HCT116 (cell line): ENCODE results near the gene HNRNPH1. TPM values are rescaled to one million over a fixed set of nuclear protein-coding genes. Genes with fewer than 3 reads are reported as not detected.
"Not testable (repeated sequence)": the region's sequence is repeated elsewhere in the genome, so short reads cannot be mapped to it uniquely, and the experiment has no call there.

ENCODE experiments used
- ATAC-seq: fragments of 200-7000 bp; cut with Tn5 transposase; 2 replicates; pipeline ENCODE4 v1.9.1; 2020; ENCODE audit warnings: mild to moderate bottlenecking, moderate library complexity
- BruUV-seq: library from RNA; stranded (reverse); fragments of 400-500 nt; replicated peaks from 2 replicates; lab custom pipeline; 2021; lab: Mats Ljungman, UMichigan
- CTCF ChIA-PET: fragments of 300-600 bp; sonication (Branson Sonifier 250); formaldehyde crosslinking; loops from one replicate; lab custom pipeline; 2021; ENCODE audit warnings: antibody characterized with exemption; lab: Charles Lee
- POLR2A ChIA-PET: fragments of 300-600, 350-600 bp; sonication (Branson Sonifier 250); formaldehyde crosslinking; loops from one replicate; lab custom pipeline; 2021; ENCODE audit warnings: antibody characterized with exemption; lab: Charles Lee
- RAD21 ChIA-PET, 2 experiments: fragments of 300-600 bp; sonication (Branson Sonifier 250); formaldehyde crosslinking; loops; one replicate each; lab custom pipeline; 2023; ENCODE audit warnings: low total read pairs in 2 of 2; ENCODE audit not compliant: uncharacterized antibody in 2 of 2, unreplicated experiment in 2 of 2, low non-redundant PET in 1 of 2; lab: Charles Lee
- DNase-seq: peaks from one replicate; pipeline ENCODE4 v3.0.0-alpha.2; 2010; ENCODE audit warnings: low read depth, low spot score
- H2AFZ ChIP-seq: fragments of 200-600 bp; shearing (Covaris generic), sonication (generic); 2 replicates; pipeline ENCODE4 v1.6.1; 2017; ENCODE audit warnings: low read depth, mixed run types, mixed read lengths, antibody characterized with exemption, low read length; ENCODE audit not compliant: poor library complexity, severe bottlenecking
- H3K27ac ChIP-seq: 2 replicates; pipeline ENCODE4 v1.5.1; 2012; ENCODE audit warnings: low read depth, low read length
- H3K27me3 ChIP-seq: fragments of 200-600 bp; sonication (generic); 2 replicates; pipeline ENCODE4 v1.6.1; 2016; ENCODE audit warnings: mixed run types, low read length, mixed read lengths; ENCODE audit not compliant: insufficient read depth
- H3K36me3 ChIP-seq, 2 experiments: fragments of 200-500 bp in 1 of 2; fragments of 200-600 bp in 1 of 2; sonication (Bioruptor generic) in 1 of 2; sonication (generic) in 1 of 2; 2 replicates each; pipeline versions ENCODE4 v1.5.1 to v1.6.1; 2014 to 2016; ENCODE audit warnings: low read length in 2 of 2, inconsistent platforms in 1 of 2, mixed read lengths in 1 of 2, mixed run types in 1 of 2; ENCODE audit not compliant: insufficient read depth in 2 of 2, control insufficient read depth in 1 of 2
- H3K4me1 ChIP-seq, 2 experiments: fragments of 200-600 bp in 1 of 2; sonication (generic) in 1 of 2; 2 replicates each; pipeline versions ENCODE4 v1.5.1 to v1.6.1; 2012 to 2017; ENCODE audit warnings: low read length in 2 of 2, inconsistent platforms in 1 of 2, mild to moderate bottlenecking in 1 of 2, mixed read lengths in 1 of 2, mixed run types in 1 of 2, moderate library complexity in 1 of 2; ENCODE audit not compliant: insufficient read depth in 2 of 2, control insufficient read depth in 1 of 2
- H3K4me2 ChIP-seq: fragments of 200-600 bp; sonication (generic); 2 replicates; pipeline ENCODE4 v1.6.1; 2017; ENCODE audit warnings: mixed run types, low read length, mixed read lengths
- H3K4me3 ChIP-seq, 2 experiments: fragments of 200-600 bp in 1 of 2; sonication (generic) in 1 of 2; replicated peaks in 1 of 2; 2 replicates each; pipeline ENCODE4 v1.5.1; 2011 to 2016; ENCODE audit warnings: low read length in 2 of 2, control low read depth in 1 of 2, low read depth in 1 of 2, mild to moderate bottlenecking in 1 of 2, mixed read lengths in 1 of 2, mixed run types in 1 of 2
- H3K79me2 ChIP-seq: fragments of 200-600 bp; sonication (generic); 2 replicates; pipeline ENCODE4 v1.6.1; 2017; ENCODE audit warnings: mild to moderate bottlenecking, mixed run types, low read length, moderate library complexity, mixed read lengths; ENCODE audit not compliant: insufficient read depth
- H3K9ac ChIP-seq: fragments of 200-600 bp; sonication (generic); 2 replicates; pipeline ENCODE4 v1.6.1; 2016; ENCODE audit warnings: low read length, mixed read lengths
- H3K9me2 ChIP-seq: fragments of 200-600 bp; sonication (generic), shearing (Covaris generic); 2 replicates; pipeline ENCODE4 v1.6.1; 2017; ENCODE audit warnings: mixed run types, mild to moderate bottlenecking, moderate library complexity; ENCODE audit not compliant: insufficient read depth
- H3K9me3 ChIP-seq, 2 experiments: fragments of 200-500 bp in 1 of 2; fragments of 200-600 bp in 1 of 2; sonication (Bioruptor generic) in 1 of 2; sonication (generic) in 1 of 2; 2 replicates each; pipeline ENCODE4 v1.6.1; 2014 to 2017; ENCODE audit warnings: low read length in 2 of 2, mixed read lengths in 2 of 2, inconsistent platforms in 1 of 2, low read depth in 1 of 2, mild to moderate bottlenecking in 1 of 2, mixed run types in 1 of 2, moderate library complexity in 1 of 2; ENCODE audit not compliant: control insufficient read depth in 1 of 2, insufficient read depth in 1 of 2
- H4K20me1 ChIP-seq: fragments of 200-600 bp; sonication (generic), shearing (Covaris generic); 2 replicates; pipeline ENCODE4 v1.6.1; 2017; ENCODE audit warnings: mixed run types, mild to moderate bottlenecking, moderate library complexity; ENCODE audit not compliant: insufficient read depth
- intact Hi-C: fragments of 100-400 bp; cut with micrococcal nuclease; formaldehyde crosslinking; loops from 2 replicates; pipeline ENCODE4 v1.10.0; 2022
- total RNA-seq: library from RNA; stranded (reverse); gene quantifications from one replicate; pipeline ENCODE4 v1.2.1, GENCODE V29; 2021; ENCODE audit not compliant: unreplicated experiment
- TF ChIP-seq, protein P1 (sequence below): IDR thresholded peaks from 2 replicates; pipeline ENCODE4 v1.6.1; 2012; ENCODE audit warnings: low read depth

HNRNPH1 gene
- total RNA-seq, 1 experiment from 2014 or later, result 788 TPM

DNA sequence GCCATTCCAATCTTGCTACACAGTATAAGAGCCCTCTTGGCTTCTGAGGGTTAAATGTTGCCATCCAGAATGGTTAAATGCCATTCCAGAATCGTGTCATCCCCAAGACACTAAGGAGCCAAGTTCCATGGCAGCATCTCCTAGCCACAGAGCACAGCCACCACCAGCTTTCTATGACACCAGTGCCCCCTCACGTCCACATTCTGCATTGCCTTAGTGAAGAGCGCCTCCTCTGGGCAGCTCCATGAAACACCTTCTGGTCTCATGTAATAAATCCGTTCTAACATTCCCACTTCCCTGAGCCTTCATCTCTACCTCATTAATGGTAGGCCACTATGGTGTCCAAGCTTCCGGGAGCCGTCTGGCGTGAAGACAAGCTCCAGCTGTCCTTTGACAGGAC is 44.9 kb upstream of the HNRNPH1 start (continued):
- TF ChIP-seq, protein P1, sequence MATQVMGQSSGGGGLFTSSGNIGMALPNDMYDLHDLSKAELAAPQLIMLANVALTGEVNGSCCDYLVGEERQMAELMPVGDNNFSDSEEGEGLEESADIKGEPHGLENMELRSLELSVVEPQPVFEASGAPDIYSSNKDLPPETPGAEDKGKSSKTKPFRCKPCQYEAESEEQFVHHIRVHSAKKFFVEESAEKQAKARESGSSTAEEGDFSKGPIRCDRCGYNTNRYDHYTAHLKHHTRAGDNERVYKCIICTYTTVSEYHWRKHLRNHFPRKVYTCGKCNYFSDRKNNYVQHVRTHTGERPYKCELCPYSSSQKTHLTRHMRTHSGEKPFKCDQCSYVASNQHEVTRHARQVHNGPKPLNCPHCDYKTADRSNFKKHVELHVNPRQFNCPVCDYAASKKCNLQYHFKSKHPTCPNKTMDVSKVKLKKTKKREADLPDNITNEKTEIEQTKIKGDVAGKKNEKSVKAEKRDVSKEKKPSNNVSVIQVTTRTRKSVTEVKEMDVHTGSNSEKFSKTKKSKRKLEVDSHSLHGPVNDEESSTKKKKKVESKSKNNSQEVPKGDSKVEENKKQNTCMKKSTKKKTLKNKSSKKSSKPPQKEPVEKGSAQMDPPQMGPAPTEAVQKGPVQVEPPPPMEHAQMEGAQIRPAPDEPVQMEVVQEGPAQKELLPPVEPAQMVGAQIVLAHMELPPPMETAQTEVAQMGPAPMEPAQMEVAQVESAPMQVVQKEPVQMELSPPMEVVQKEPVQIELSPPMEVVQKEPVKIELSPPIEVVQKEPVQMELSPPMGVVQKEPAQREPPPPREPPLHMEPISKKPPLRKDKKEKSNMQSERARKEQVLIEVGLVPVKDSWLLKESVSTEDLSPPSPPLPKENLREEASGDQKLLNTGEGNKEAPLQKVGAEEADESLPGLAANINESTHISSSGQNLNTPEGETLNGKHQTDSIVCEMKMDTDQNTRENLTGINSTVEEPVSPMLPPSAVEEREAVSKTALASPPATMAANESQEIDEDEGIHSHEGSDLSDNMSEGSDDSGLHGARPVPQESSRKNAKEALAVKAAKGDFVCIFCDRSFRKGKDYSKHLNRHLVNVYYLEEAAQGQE, result no peak

DNA sequence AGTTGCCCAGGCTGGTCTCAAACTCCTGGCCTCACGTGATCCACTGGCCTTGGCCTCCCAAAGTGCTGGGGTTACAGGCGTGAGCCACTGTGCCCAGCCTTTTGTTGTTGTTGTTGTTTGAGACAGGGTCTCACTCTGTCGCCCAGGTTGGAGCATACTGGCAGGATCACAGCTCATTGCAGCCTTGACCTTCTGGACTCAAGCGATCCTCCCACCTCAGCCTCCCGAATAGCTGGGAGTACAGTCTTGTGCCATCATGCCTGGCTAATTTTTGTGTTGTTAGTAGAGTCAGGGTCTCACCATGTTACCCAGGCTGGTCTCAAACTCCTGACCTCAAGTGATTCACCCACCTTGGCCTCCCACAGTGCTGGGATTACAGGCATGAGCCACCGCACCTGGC is 38.2 kb upstream of the HNRNPH1 start:
- RAD21 ChIA-PET, H3K9ac ChIP-seq, H3K27ac ChIP-seq, DNase-seq, H3K4me2 ChIP-seq, H3K9me2 ChIP-seq, H3K9me3 ChIP-seq, H3K4me3 ChIP-seq, H3K27me3 ChIP-seq, H2AFZ ChIP-seq, BruUV-seq, intact Hi-C loops, H4K20me1 ChIP-seq, H3K36me3 ChIP-seq, ATAC-seq, H3K4me1 ChIP-seq, H3K79me2 ChIP-seq, CTCF ChIA-PET: not testable (repeated sequence)
- POLR2A ChIA-PET, result interaction anchor here (1.5 kb wide), 1 partner anchor 38 kb away, joined by 3 read pairs; the partner anchor contains the start of gene HNRNPH1

DNA sequence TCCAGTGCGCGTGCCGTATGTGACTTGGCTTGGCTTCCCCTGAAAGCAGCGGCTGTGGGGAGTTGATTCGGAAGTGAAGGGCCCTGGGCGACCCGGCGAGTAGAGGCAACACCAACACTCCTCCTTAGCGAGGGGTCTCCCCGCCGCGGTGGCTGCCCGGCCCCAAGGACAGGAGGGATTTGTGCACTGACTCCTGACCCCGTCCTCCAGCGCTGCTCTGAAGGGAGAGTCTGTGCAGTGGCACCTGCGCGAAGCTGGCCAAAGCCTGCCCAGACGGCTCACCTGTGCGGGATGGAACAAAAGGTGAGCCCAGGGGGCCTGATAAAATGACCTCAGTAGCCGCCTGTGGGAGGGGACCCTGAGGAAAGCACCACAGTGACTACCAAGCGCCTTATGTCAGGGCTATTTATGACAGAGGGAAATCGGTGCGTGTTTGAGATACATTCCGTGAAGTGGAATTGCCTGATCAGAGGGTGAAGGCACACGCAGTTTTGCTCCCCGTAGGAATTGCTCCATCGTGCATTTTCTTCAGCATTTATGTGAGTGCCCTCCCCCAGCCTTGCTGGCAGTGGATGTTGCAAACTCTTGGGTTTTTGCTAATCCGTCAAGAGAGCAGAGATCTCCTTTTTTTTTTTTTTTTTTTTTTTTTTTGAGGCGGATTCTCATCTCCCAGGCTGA is 34.8 kb upstream of the HNRNPH1 start:
- H2AFZ ChIP-seq, H3K27me3 ChIP-seq, H3K4me1 ChIP-seq, H3K36me3 ChIP-seq, DNase-seq, RAD21 ChIA-PET, CTCF ChIA-PET, H4K20me1 ChIP-seq, H3K9me2 ChIP-seq, H3K9me3 ChIP-seq, H3K27ac ChIP-seq, H3K79me2 ChIP-seq, POLR2A ChIA-PET: not testable (repeated sequence)
- H3K4me3 ChIP-seq, result peak overlapping the region; percentile 55 to 57
- intact Hi-C loops, result loop anchor here (2.0 kb wide), 1 partner anchor 40 kb away; the partner anchor contains the start of gene CANX
- BruUV-seq, result TSS peak; percentile 97
- peak; percentile 67 for ATAC-seq
- H3K9ac ChIP-seq, result peak overlapping the region; percentile 37
- peak overlapping the region; percentile 68 for H3K4me2 ChIP-seq

DNA sequence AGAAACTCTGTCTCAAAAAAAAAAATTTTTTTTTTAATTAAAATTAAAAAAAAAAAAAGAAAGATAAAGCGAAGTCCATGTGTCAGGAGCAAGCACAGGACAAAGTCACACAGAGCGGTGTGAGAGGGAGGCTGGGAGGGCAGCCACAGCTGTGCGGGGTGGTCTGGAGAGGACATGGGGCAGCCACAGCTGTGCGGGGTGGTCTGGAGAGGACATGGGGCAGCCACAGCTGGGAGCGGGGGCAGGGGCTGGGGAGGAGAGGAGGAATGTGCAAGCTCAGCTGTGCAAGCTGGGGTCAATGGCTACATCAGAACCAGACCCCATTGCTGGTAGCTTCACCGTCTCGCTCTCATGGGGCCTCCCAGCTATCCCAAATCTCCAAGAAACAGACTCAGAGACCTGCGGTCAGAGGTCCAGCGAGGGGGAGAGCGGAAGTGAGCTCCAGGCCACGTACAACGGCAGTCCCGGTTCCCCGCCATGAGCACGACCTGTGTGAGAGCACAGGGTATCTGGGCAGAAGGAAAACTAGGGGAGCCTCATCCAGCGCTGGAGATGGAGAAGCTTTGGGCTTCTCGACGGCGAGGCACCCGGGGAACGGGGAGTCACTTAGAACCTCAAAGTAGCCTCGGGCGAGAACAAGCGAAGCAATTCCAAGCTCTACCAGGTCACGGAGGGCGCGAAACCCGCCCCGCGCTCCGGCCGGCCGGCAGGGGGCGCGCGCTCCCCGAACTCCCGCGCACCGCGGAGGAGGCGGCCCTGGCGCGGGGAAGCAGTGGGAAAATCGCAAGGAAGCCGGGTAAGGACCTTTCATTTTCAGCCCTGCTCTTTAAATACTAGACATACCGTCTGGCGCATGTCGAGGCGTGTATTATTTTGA is 34.1 kb upstream of the HNRNPH1 start:
- H4K20me1 ChIP-seq, H3K79me2 ChIP-seq, POLR2A ChIA-PET, H3K9me2 ChIP-seq, RAD21 ChIA-PET, CTCF ChIA-PET, H2AFZ ChIP-seq, H3K27ac ChIP-seq, BruUV-seq, H3K9ac ChIP-seq, H3K36me3 ChIP-seq, DNase-seq, H3K27me3 ChIP-seq, H3K9me3 ChIP-seq, H3K4me1 ChIP-seq, H3K4me3 ChIP-seq: not testable (repeated sequence)
- peak; percentile 94 for ATAC-seq
- H3K4me2 ChIP-seq, result 0 out of 2 replicates have a peak overlapping the region, but pooled peaks have one; percentile 37
- intact Hi-C loops, result loop anchor here (2.0 kb wide), 1 partner anchor 41 kb away; the partner anchor contains the start of gene CANX
